Muscle of arm (tissue), 12 donors: ENCODE results near the gene SSX2IP. TPM values are rescaled to one million over a fixed set of nuclear protein-coding genes. Genes with fewer than 3 reads are reported as not detected.

ENCODE experiments used
- polyA plus RNA-seq, 12 donors: library from polyadenylated mRNA; unstranded; fragments of 120-200 nt; gene quantifications; one replicate each; pipeline ENCODE4 v1.2.1, GENCODE V29; 2013; ENCODE audit not compliant: insufficient read length in 12 of 12

Gene SSX2IP
- polyA plus RNA-seq, 12 donors = 12.5 to 24.7 (median 18.1) TPM; not detected in 1

Other genes with a start within 250 kb of the SSX2IP start
- 10 to 100 TPM in 11 of 12 donors, not detected in 1; 27.1 to 40.3 (median 34.6) TPM for gene RPF1, start 211.2 kb downstream of the SSX2IP start, polyA plus RNA-seq
- 1 to 10 TPM in 7 of 12 donors, under 1 TPM in 3, not detected in 2; 0.69 to 3.3 (median 1.7) TPM for gene SPATA1, start 184.1 kb downstream of the SSX2IP start, polyA plus RNA-seq
- 100 to 1,000 TPM in 11 of 12 donors, not detected in 1; 156 to 226 (median 195) TPM for gene GNG5, start 183.9 kb downstream of the SSX2IP start, polyA plus RNA-seq
- 10 to 100 TPM in 1 of 12 donors, 1 to 10 TPM in 10, not detected in 1; 5.4 to 11.7 (median 7.5) TPM for gene CTBS, start 116.0 kb downstream of the SSX2IP start, polyA plus RNA-seq
- 1 to 10 TPM in 1 of 12 donors, under 1 TPM in 8, not detected in 3; 0.07 to 1.7 (median 0.18) TPM for gene LPAR3, start 202.7 kb upstream of the SSX2IP start, polyA plus RNA-seq